Panc1 (cell line): Measurements from ENCODE around the gene SLAMF7.

Experiments
- POLR2AphosphoS5 ChIP-seq: IDR thresholded peaks from 2 replicates; pipeline ENCODE4 v1.6.1; 2012; ENCODE audit warnings: mild to moderate bottlenecking, low read depth, low read length, moderate library complexity
- TF ChIP-seq, protein P1 (sequence below): fragments of 450-650 bp; IDR thresholded peaks from 2 replicates; pipeline ENCODE4 v1.5.1; 2017; ENCODE audit warnings: mild to moderate bottlenecking

DNA sequence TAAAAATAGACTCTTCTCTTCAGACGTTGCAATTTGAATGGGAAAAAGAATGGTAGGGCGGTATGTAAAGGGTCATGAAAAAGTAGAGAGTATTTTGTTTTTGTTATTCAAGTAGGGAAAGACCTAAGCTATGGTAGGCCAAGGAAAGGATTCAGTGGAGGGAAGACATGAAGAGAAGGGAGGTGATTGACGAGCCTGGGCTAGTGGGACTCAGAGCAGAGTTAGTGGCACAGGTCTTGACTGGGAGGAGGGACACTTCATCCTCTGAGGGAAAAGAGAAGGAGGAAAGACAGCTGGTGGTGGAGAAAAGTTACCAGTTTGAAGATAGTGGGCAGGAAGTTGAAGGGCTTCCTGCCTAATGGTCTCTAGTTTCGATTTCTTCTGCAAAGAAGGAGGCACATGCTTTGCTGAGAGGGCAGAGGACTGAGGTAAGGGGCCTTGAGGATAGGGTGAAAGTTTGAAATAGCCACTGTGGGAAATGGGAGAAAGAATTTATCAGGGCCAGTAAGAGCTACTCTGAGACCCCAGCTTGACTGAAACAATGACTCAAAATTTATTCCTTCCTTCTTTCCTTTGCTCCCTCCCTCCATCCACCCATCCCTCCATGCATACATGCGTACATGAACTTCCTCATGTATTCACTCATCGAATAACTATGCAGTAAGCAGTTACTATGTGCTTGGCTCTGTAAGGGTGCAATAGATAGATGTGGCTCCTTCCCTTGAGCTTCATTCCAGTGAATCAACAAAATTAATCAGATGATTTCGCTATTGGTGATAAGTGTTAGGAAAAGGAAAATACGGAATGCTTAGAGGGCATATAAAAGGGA is 31.6 kb upstream of the SLAMF7 start:
- TF ChIP-seq, protein P1, sequence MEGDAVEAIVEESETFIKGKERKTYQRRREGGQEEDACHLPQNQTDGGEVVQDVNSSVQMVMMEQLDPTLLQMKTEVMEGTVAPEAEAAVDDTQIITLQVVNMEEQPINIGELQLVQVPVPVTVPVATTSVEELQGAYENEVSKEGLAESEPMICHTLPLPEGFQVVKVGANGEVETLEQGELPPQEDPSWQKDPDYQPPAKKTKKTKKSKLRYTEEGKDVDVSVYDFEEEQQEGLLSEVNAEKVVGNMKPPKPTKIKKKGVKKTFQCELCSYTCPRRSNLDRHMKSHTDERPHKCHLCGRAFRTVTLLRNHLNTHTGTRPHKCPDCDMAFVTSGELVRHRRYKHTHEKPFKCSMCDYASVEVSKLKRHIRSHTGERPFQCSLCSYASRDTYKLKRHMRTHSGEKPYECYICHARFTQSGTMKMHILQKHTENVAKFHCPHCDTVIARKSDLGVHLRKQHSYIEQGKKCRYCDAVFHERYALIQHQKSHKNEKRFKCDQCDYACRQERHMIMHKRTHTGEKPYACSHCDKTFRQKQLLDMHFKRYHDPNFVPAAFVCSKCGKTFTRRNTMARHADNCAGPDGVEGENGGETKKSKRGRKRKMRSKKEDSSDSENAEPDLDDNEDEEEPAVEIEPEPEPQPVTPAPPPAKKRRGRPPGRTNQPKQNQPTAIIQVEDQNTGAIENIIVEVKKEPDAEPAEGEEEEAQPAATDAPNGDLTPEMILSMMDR: no peak
- no peak for TF ChIP-seq POLR2AphosphoS5
